ENCODE measurements around the gene ERGIC1.
"Not testable (repeated sequence)": the region's sequence is repeated elsewhere in the genome, so short reads cannot be mapped to it uniquely, and the experiment has no call there.

ERGIC1 gene

DNA sequence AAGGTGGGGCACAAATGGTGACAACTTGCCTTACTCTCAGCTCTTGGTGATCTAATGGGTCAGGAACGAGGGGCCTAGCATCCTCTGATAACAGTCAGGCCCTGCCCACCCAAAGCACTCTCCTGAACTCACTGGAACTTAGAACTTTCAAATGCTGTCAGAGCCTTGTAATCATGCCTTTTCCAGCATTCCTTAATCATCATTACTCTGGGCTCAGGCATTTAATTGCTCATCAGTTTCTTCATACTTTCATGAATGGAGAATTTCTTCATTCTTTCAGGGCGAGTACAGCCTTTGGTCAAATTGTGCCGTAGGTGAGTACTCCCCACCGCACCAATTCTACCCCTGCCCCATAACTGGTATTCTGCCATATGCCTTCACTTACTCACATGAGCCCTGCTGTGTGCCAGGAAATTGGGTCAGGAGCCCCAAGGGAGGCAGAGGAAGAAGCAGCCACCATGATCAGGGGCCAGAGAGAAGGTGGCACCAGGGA lies 32.8 kb upstream of the ERGIC1 start:
- DNase-seq = no peak

DNA sequence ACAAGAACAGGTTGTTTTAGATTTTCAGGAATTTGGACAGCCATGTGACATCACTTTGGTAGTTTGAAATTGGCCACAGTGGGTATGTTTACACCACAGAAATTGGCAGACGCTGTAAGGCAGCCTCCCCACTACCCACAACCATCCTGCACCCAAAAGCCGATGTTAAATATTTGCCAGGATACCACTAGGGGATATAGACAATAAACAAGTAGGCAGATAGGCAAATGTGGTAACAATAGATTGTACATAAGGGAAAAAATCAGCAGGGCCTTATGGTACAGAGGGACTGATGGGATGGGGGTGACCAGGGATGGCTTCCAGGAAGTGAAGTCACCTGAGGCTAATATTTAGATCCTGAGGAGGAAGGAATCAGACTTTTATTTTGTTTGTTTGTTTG lies 31.9 kb upstream of the ERGIC1 start:
- DNase-seq = no peak

GRCh38 chr5:172802567-172803176 lies 31.4 kb upstream of the ERGIC1 start:
- DNase-seq = no peak

- DNase-seq = no peak
Observed at GRCh38 chr5:172805018-172805683, 28.9 kb upstream of the ERGIC1 start.

DNA sequence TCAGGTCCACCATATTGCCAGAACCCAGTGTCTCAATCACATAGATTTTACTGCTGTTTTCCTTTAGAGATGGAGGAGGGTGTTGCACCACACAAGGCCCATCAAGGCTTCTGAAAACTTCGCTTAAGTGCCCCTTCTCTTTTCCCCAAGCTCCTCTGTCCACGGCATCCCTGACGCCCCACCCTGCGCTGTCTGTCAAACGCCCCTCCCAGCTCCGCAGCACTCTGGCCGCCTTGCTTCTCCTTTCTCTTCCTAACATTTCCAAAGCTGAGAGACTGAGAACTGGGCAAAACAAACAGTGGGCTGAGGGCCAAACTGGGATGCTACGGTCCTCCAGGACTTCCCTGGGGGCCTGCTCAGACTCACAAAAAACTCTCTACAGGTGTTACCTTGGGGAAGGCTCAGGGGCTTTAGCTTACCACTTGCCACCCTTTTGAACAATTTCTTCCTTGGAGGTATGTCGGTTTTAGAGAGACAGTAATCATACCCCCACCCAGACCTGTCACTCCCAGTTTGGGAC lies 28.3 kb upstream of the ERGIC1 start:
- no peak for DNase-seq

- peak; percentile 94 for DNase-seq
Observed at GRCh38 chr5:172806897-172807672, 27.0 kb upstream of the ERGIC1 start.

GRCh38 chr5:172807766-172808311 lies 26.2 kb upstream of the ERGIC1 start:
- DNase-seq = no peak

DNA sequence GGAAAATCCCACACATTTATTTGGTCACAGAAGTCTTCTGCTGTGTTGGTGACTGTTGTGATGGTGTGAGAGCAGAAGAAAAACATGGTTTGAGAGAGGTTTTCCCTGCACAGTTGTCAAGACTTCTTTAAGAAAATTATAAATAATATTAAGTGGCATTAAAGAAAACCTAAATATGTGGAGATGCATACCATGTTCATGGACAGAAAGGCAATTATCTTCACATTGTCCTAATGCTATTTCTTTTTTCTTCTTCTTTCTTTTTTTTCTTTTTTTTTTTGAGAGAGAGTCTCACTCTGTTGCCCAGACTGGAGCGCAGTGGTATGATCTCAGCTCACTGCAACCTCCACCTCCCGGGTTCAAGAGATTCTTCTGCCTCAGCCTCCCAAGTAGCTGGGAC lies 24.3 kb upstream of the ERGIC1 start:
- no peak for DNase-seq

DNA sequence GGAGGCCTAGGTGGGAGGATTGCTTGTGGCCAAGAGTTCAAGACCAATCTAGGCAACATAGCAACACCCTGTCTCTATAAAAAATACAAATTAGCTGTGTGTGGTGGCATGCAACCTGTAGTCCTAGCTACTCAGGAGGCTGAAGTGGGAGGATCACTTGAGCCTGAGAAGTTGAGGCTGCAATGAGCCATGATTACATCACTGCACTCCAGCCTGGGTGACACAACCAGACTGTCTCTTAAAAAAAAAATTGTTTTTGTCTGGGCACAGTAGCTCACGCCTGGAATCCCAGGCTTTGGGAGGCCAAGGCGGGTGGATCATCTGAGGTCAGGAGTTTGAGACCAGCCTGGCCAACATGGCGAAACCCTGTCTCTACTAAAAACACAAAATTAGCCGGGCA lies 23.1 kb upstream of the ERGIC1 start:
- DNase-seq = not testable (repeated sequence)

DNA sequence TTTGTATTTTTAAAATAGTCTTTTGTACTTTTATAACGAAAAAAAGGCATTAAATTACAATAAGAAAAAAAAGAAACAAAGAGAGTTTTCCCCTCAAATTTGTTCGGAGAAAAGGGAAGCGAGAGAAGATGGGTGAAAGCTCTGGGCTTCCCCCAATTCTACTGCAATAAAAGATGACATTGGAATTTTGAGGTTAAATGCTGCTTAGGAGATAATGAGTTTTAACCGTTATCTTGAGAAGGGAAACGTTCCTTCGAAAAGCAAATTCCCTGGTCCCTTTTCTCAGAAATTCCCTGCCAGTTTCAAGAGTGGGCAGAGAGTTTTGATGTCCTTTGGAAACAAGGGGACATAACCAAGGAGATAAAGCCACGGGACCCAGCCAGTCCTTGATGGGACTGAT lies 18.4 kb upstream of the ERGIC1 start:
- DNase-seq = no peak

DNA sequence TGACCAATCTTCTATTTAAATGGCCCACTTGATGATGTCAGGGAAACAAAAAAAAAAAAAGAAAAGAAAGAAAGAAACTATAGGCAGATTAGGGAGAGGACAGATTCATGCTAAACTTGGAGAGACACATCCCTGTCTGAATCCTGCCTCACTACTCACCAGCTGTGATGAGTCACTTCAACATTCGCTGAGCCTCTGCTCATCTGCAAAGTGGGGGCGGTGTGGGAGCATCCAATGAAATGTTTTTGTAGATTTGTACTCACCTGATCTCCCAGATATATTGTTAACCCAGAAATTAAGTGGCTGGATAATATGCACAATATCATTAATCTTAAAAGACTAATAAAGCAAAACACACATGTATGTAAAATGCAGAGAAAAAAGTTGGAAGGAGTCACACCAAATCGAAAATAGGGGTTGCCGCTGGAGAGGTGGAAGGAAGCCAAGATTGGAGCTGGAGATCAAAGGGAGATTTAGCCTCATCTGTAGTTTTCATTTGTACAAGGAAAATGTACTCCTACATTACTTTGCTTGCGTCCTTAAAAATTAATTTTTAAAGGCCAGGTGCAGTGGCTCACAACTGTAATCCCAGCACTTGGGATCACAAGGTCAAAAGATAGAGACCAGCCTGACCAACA lies 17.0 kb upstream of the ERGIC1 start:
- no peak for DNase-seq

GRCh38 chr5:172817664-172818063 lies 16.4 kb upstream of the ERGIC1 start:
- no peak for DNase-seq

DNA sequence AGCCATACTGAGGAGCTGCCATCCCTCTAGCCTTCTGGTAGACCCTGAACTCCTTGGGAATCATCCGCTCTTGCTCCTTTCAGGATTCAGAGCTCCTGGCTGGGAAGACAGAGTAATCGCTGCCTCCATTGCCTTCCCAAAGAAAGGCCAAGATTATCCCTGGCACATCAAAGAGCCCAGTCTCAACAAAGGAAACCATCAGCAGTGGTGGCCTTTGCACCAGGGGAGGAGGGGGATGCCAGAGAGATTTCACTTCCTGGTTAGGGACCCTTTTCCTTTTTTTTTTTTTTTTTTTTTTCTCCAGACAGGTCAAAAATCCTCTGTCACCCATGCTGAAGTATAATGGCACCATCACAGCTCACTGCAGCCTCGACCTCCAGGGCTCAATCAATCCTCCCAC lies 16.0 kb upstream of the ERGIC1 start:
- no peak for DNase-seq

- DNase-seq = no peak
Observed at GRCh38 chr5:172819569-172819968, 14.5 kb upstream of the ERGIC1 start.

DNA sequence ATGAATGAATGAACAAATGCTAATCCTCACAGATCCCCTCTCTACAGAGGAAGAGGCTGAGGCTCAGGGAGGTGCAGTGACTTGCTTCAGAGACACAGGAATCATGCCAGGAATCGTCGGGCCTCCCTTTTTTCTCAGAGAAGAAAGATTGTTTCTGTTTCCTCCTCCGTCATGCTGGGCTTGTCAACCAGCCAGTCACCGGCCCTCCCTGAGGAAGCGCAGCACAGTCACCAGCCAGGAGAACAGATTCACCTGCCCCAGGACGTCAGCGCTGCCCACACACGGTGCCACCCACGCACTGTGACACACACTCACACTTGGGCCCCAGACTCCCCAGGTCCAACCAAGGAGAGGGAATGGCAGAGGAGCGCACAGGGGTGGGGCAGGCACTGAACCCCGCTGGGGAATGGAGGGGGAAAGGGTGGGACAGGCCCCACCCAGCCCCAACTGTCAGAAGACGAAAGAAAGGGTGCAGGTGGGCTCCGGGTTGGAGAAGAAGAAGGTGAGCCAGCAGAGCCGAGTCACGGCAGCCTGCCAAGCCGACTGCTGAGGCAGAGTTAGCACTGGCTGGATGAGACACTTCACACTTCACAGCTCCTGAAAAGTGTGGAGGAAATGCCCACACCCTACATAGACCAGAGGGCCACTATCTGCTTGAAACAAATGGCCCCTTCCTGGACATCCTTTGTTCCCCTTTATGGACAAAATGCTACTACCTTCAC lies 13.8 kb upstream of the ERGIC1 start:
- DNase-seq = no peak

GRCh38 chr5:172821340-172821985 lies 12.6 kb upstream of the ERGIC1 start:
- DNase-seq = no peak

- no peak for DNase-seq
Observed at GRCh38 chr5:172823840-172824362, 10.2 kb upstream of the ERGIC1 start.

DNA sequence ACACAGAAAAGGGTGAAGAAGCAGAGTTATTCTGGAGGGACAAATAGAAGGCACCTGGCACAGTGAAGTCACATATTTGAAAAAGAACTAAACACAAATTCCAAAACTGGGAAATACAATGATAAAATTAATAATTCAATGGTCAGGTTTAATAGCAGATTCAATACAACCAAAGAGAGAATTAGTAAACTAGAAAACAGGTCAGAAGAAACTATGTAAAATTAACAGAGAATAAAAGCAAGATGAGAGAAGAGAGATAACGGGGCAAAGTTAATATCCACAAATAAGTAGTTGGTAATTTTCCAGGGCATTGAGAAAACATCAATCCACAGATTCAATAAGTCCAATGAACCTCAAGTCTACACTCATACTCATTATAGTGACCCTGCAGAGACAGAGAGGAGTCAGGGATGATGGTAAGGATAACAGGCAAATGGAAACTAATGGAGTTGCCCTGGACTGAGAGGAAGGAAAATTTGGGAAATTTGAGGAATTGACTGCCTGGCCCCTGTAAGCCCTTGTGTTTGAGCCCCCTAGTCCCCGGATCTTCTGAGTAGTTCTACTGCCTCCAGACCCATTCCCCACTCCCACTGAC lies 8.3 kb upstream of the ERGIC1 start:
- DNase-seq = no peak

GRCh38 chr5:172827841-172828240 lies 6.2 kb upstream of the ERGIC1 start:
- no peak for DNase-seq

GRCh38 chr5:172828911-172829431 lies 5.1 kb upstream of the ERGIC1 start:
- DNase-seq = no peak

DNA sequence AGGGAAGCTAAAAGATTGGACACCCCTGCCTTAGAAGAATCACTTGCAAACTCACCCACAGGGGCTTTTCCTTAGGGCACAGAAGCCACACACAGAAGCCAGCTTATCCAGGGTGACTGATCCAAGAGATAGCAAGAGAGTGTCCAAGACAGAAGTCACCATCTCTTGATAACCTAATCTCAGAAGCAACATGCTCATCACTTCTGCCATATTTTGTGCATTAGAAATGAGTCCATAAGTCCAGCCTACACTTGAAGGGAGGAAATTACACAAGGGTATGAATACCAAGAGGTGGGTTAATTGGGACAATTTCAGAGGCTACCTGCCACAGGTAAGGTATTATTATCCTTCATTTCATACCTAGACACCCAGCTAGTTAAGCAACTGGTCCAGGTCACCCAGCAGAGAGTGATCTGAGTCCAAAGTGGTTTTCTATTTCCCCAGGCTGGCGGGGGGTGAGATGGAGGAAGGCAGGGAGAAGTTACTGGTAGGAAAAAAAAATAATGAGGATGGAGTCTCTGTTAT lies 3.7 kb upstream of the ERGIC1 start:
- DNase-seq = no peak

All from CD4-positive, alpha-beta T cell treated with Interleukin-17A for 1 hour (primary cell).